Caco-2 (cell line): ENCODE measurements around the gene PDCD1. TPM values are rescaled to one million over a fixed set of nuclear protein-coding genes. Genes with fewer than 3 reads are reported as not detected.

Source experiments
- BruUV-seq: library from RNA; stranded (reverse); fragments of 400-500 nt; replicated peaks from 2 replicates; lab custom pipeline; 2021; lab: Mats Ljungman, UMichigan
- CTCF ChIA-PET: fragments of 300-600 bp; sonication (Branson Sonifier 250); formaldehyde crosslinking; loops from one replicate; lab custom pipeline; 2022; ENCODE audit warnings: antibody characterized with exemption; lab: Charles Lee
- POLR2A ChIA-PET: fragments of 300-600 bp; sonication (Branson Sonifier 250); formaldehyde crosslinking; loops from one replicate; lab custom pipeline; 2022; ENCODE audit warnings: antibody characterized with exemption; lab: Charles Lee
- DNase-seq, 2 experiments: peaks; one replicate each; pipeline versions ENCODE4 v3.0.0 to v3.0.0-alpha.2; 2020 to 2022
- H3K27me3 ChIP-seq: replicated peaks from 2 replicates; pipeline ENCODE4 v1.6.0; 2011; ENCODE audit warnings: low read length; ENCODE audit not compliant: control insufficient read depth, insufficient read depth
- H3K36me3 ChIP-seq: 2 replicates; pipeline ENCODE4 v1.5.1; 2011; ENCODE audit warnings: low read length; ENCODE audit not compliant: control insufficient read depth, insufficient read depth
- H3K4me1 ChIP-seq: fragments of 250-450 bp; sonication (Bioruptor Pico); 2 replicates; pipeline ENCODE4 v1.5.1; 2020; ENCODE audit warnings: mild to moderate bottlenecking
- H3K4me3 ChIP-seq: 2 replicates; pipeline ENCODE4 v1.5.1; 2011; ENCODE audit warnings: low read depth, mild to moderate bottlenecking, control low read depth, low read length
- H3K9me3 ChIP-seq: fragments of 250-450 bp; sonication (Bioruptor Pico); 2 replicates; pipeline ENCODE4 v1.5.1; 2020; ENCODE audit warnings: mild to moderate bottlenecking, moderate library complexity
- H3K27ac Mint-ChIP-seq: one replicate; pipeline ENCODE4 v1.8.0; 2022; ENCODE audit warnings: mixed read lengths; ENCODE audit not compliant: unreplicated experiment
- H3K27me3 Mint-ChIP-seq: one replicate; pipeline ENCODE4 v1.8.0; 2022; ENCODE audit warnings: mixed read lengths; ENCODE audit not compliant: insufficient read depth, unreplicated experiment
- H3K36me3 Mint-ChIP-seq: one replicate; pipeline ENCODE4 v1.8.0; 2022; ENCODE audit warnings: mild to moderate bottlenecking, mixed read lengths; ENCODE audit not compliant: insufficient read depth, unreplicated experiment
- H3K4me1 Mint-ChIP-seq: one replicate; pipeline ENCODE4 v1.8.0; 2022; ENCODE audit warnings: low read depth, mixed read lengths; ENCODE audit not compliant: unreplicated experiment
- H3K4me3 Mint-ChIP-seq: one replicate; pipeline ENCODE4 v1.8.0; 2022; ENCODE audit warnings: mild to moderate bottlenecking, moderate library complexity, mixed read lengths; ENCODE audit not compliant: unreplicated experiment
- H3K9me3 Mint-ChIP-seq: one replicate; pipeline ENCODE4 v1.8.0; 2022; ENCODE audit warnings: mixed read lengths; ENCODE audit not compliant: unreplicated experiment
- CTCF ChIP-seq, 2 experiments: fragments of 200-600 bp in 1 of 2; IDR thresholded peaks; 1 replicate in 1 of 2; 2 replicates in 1 of 2; pipeline versions ENCODE4 v1.5.1 to v1.8.0; 2011 to 2022; ENCODE audit warnings: antibody characterized with exemption in 1 of 2, control low read depth in 1 of 2, inconsistent platforms in 1 of 2, low read depth in 1 of 2, low read length in 1 of 2, mild to moderate bottlenecking in 1 of 2, moderate library complexity in 1 of 2; ENCODE audit not compliant: insufficient read depth in 1 of 2, severe bottlenecking in 1 of 2, unreplicated experiment in 1 of 2
- intact Hi-C: fragments of 100-400 bp; cut with micrococcal nuclease; formaldehyde crosslinking; loops from one replicate; pipeline ENCODE4 v1.10.0; 2022; ENCODE audit not compliant: unreplicated experiment
- total RNA-seq: library from RNA; stranded (reverse); gene quantifications from 2 replicates; pipeline ENCODE4 v1.2.3, GENCODE V29; 2022

PDCD1 gene
- total RNA-seq, 1 experiment from 2014 or later = not detected

DNA sequence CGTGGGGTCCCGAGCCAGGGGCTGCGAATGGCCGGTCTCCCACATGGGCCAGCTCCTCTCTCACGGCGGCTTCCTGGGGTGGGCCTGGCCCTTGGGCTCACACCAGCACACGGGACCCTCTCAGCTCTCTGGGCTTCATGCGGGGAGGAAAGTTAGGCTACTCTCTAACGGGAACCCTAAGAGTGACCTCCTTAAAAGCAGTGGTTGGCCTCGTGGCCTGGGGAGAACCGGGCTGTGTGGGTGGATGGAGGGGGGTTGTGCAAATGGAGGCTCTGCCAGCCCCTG is 36.7 kb upstream of the PDCD1 start:
- H3K27me3 Mint-ChIP-seq = no peaks in the 10 kb centered on the region
- DNase-seq = no peak
- intact Hi-C loops = no loop called here
- H3K27ac Mint-ChIP-seq = no peak overlapping the region
- TF ChIP-seq CTCF (IDR thresholded peaks at IDR 0.05; ENCODE audit: insufficient read depth in 1 of 2, low read depth in 1 of 2, low read length in 1 of 2, severe bottlenecking in 1 of 2, unreplicated experiment in 1 of 2) = no peak
- Histone ChIP-seq H3K9me3 (no peaks in the 10 kb centered on the region), H3K27me3 (no peaks in the 10 kb centered on the region), H3K4me3 (no peak overlapping the region), H3K36me3 (no peaks in the 10 kb centered on the region), H3K4me1 (no peaks in the 10 kb centered on the region)
- H3K36me3 Mint-ChIP-seq = peaks cover 12% of the 10 kb centered on the region
- ChIA-PET CTCF (no interaction called here), POLR2A (no interaction called here)
- H3K4me1 Mint-ChIP-seq = no peaks in the 10 kb centered on the region
- no peak overlapping the region for H3K4me3 Mint-ChIP-seq
- no TSS peak for BruUV-seq
- H3K9me3 Mint-ChIP-seq = no peaks in the 10 kb centered on the region

- ChIA-PET POLR2A (no interaction called here), CTCF (no interaction called here)
- H3K9me3 Mint-ChIP-seq = no peaks in the 10 kb centered on the region
- no peaks in the 10 kb centered on the region for H3K27me3 ChIP-seq
- no peaks in the 10 kb centered on the region for H3K4me1 Mint-ChIP-seq
- intact Hi-C loops = no loop called here
- H3K36me3 ChIP-seq = no peaks in the 10 kb centered on the region
- no peak overlapping the region for H3K4me3 ChIP-seq
- peaks cover 12% of the 10 kb centered on the region for H3K36me3 Mint-ChIP-seq
- H3K27me3 Mint-ChIP-seq = no peaks in the 10 kb centered on the region
- TF ChIP-seq CTCF (IDR thresholded peaks at IDR 0.05; ENCODE audit: insufficient read depth in 1 of 2, low read depth in 1 of 2, low read length in 1 of 2, severe bottlenecking in 1 of 2, unreplicated experiment in 1 of 2) = no peak
- no peaks in the 10 kb centered on the region for H3K4me1 ChIP-seq
- BruUV-seq = no TSS peak
- DNase-seq = no peak
- no peak overlapping the region for H3K27ac Mint-ChIP-seq
- no peak overlapping the region for H3K4me3 Mint-ChIP-seq
- no peaks in the 10 kb centered on the region for H3K9me3 ChIP-seq
These were observed 36.2 kb upstream of the PDCD1 start for GRCh38 chr2:241894681-241895426.

DNA sequence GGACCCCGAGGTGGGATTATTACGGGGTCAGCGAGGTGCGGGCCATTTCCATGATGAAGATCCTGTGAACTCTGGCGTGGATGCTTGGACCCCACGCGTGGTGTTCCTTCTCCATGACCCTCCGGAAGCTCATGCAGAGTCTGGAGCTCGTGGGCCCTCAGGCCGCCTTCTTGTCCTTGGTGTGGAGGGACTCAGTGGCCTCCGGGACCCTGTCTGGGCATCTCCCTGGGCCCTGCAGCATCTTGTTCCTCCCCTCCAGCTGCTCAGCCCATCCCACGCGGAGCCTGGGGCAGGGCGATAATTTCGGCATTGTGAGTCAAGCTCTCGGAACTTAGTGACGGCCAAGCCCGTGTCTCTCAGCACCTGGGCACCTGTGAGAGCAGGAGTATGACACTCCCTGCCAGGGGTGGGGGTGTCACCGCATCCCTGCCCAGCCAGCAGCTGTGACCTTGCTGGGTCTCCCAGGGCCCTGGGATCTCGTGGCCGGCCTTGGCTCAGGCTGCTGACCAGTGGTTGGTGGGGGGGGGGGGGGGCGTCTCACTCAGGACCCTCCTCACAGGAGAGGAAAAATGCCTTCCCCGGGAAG is 35.5 kb upstream of the PDCD1 start:
- H3K4me3 ChIP-seq = no peak overlapping the region
- intact Hi-C loops = no loop called here
- CTCF ChIA-PET = no interaction called here
- Mint-ChIP-seq H3K4me3 (no peak overlapping the region), H3K9me3 (peaks cover 5% of the 10 kb centered on the region), H3K4me1 (no peaks in the 10 kb centered on the region), H3K36me3 (peaks cover 12% of the 10 kb centered on the region), H3K27ac (no peak overlapping the region), H3K27me3 (no peaks in the 10 kb centered on the region)
- H3K9me3 ChIP-seq = no peaks in the 10 kb centered on the region
- no peak for DNase-seq
- TF ChIP-seq CTCF (IDR thresholded peaks at IDR 0.05; ENCODE audit: insufficient read depth in 1 of 2, low read depth in 1 of 2, low read length in 1 of 2, severe bottlenecking in 1 of 2, unreplicated experiment in 1 of 2) = no peak
- H3K36me3 ChIP-seq = no peaks in the 10 kb centered on the region
- POLR2A ChIA-PET = no interaction called here
- H3K4me1 ChIP-seq = no peaks in the 10 kb centered on the region
- BruUV-seq = no TSS peak
- H3K27me3 ChIP-seq = no peaks in the 10 kb centered on the region
